MM.1S (cell line): ENCODE data around the gene XRCC5.
"Not testable (repeated sequence)": the region's sequence is repeated elsewhere in the genome, so short reads cannot be mapped to it uniquely, and the experiment has no call there.

Source experiments
- DNase-seq: peaks from one replicate; pipeline ENCODE4 v3.0.0-alpha.2; 2015
- H2AFZ ChIP-seq: fragments of 300-600 bp; sonication (generic); 2 replicates; pipeline ENCODE4 v1.6.0; 2016; ENCODE audit warnings: antibody characterized with exemption, low read length
- H3F3A ChIP-seq: fragments of 300-600 bp; sonication (generic); 2 replicates; pipeline ENCODE4 v1.6.1; 2016; ENCODE audit warnings: mild to moderate bottlenecking, antibody characterized with exemption, low read length, moderate library complexity, mixed read lengths; ENCODE audit not compliant: insufficient read depth
- H3K27ac ChIP-seq: fragments of 300-600 bp; sonication (generic); 2 replicates; pipeline ENCODE4 v1.5.1; 2016; ENCODE audit warnings: mild to moderate bottlenecking, low read length
- H3K27me3 ChIP-seq: fragments of 300-600 bp; sonication (generic); replicated peaks from 2 replicates; pipeline ENCODE4 v1.6.0; 2016; ENCODE audit warnings: low read length; ENCODE audit not compliant: insufficient read depth
- H3K36me3 ChIP-seq: fragments of 300-600 bp; sonication (generic); replicated peaks from 2 replicates; pipeline ENCODE4 v1.6.1; 2016; ENCODE audit warnings: mild to moderate bottlenecking, low read length, mixed read lengths; ENCODE audit not compliant: insufficient read depth
- H3K4me1 ChIP-seq: fragments of 300-600 bp; sonication (generic); 2 replicates; pipeline ENCODE4 v1.6.1; 2016; ENCODE audit warnings: low read length, mixed read lengths
- H3K4me2 ChIP-seq: fragments of 300-600 bp; sonication (generic); 2 replicates; pipeline ENCODE4 v1.6.0; 2016; ENCODE audit warnings: low read depth, low read length
- H3K4me3 ChIP-seq: fragments of 300-600 bp; sonication (generic); 2 replicates; pipeline ENCODE4 v1.5.1; 2016; ENCODE audit warnings: low read length, mixed read lengths
- H3K79me2 ChIP-seq: fragments of 300-600 bp; sonication (generic); 2 replicates; pipeline ENCODE4 v1.6.1; 2016; ENCODE audit warnings: mixed run types, low read length, mixed read lengths
- H3K9ac ChIP-seq: fragments of 300-600 bp; sonication (generic); 2 replicates; pipeline ENCODE4 v1.6.1; 2016; ENCODE audit warnings: low read length, mixed read lengths
- H3K9me2 ChIP-seq: fragments of 300-600 bp; sonication (generic); replicated peaks from 2 replicates; pipeline ENCODE4 v1.6.1; 2016; ENCODE audit warnings: mild to moderate bottlenecking, low read length, mixed read lengths; ENCODE audit not compliant: insufficient read depth
- H3K9me3 ChIP-seq: fragments of 300-600 bp; sonication (generic); replicated peaks from 2 replicates; pipeline ENCODE4 v1.6.1; 2016; ENCODE audit warnings: mild to moderate bottlenecking, low read length, mixed read lengths; ENCODE audit not compliant: insufficient read depth
- H4K20me1 ChIP-seq: fragments of 300-600 bp; sonication (generic); 2 replicates; pipeline ENCODE4 v1.6.1; 2016; ENCODE audit warnings: mild to moderate bottlenecking, low read length, moderate library complexity, mixed read lengths; ENCODE audit not compliant: insufficient read depth
- CTCF ChIP-seq: fragments of 300-600 bp; sonication (generic); IDR thresholded peaks from 2 replicates; pipeline ENCODE4 v1.5.1; 2016; ENCODE audit warnings: antibody characterized with exemption, low read length, mixed read lengths
- EZH2 ChIP-seq: fragments of 300-600 bp; sonication (generic); optimal IDR thresholded peaks from 2 replicates; pipeline ENCODE3; 2017; ENCODE audit warnings: low read depth, mild to moderate bottlenecking, antibody characterized with exemption, low read length, mixed read lengths
- EZH2phosphoT487 ChIP-seq: fragments of 300-600 bp; sonication (generic); IDR thresholded peaks from 2 replicates; pipeline ENCODE4 v1.6.1; 2018; ENCODE audit warnings: antibody characterized with exemption, low read length

The XRCC5 gene

DNA sequence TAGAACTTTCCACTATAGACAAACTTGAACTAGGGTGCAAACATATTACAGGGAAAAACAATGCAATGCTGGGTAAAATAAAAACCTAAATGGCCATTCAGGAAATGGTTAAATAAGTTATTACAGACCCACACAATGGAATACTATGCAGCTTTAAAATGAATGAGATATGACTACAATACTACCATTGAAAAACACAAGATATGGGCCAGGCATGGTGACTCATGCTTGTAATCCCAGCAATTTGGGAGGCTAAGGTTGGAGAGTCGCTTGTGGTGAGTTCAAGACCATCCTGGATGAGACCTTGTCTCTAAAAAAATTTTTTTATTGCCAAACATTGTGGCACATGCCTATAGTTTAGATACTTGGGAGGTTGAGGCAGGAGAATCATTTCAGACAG is 34.4 kb upstream of the XRCC5 start:
- H2AFZ ChIP-seq: no peak overlapping the region
- H3K4me2 ChIP-seq: no peak overlapping the region
- no peaks in the 10 kb centered on the region for H3F3A ChIP-seq
- no peaks in the 10 kb centered on the region for H3K36me3 ChIP-seq
- H3K79me2 ChIP-seq: peaks cover 16% of the 10 kb centered on the region
- no peaks in the 10 kb centered on the region for H3K27me3 ChIP-seq
- no peaks in the 10 kb centered on the region for H3K4me1 ChIP-seq
- H3K4me3 ChIP-seq: no peak overlapping the region
- DNase-seq: no peak
- no peak overlapping the region for H3K9ac ChIP-seq
- no peaks in the 10 kb centered on the region for H3K9me3 ChIP-seq
- H3K9me2 ChIP-seq: no peaks in the 10 kb centered on the region
- no peak overlapping the region for H3K27ac ChIP-seq
- no peak for TF ChIP-seq EZH2
- TF ChIP-seq CTCF: no peak
- TF ChIP-seq EZH2phosphoT487: no peak
- no peaks in the 10 kb centered on the region for H4K20me1 ChIP-seq

DNA sequence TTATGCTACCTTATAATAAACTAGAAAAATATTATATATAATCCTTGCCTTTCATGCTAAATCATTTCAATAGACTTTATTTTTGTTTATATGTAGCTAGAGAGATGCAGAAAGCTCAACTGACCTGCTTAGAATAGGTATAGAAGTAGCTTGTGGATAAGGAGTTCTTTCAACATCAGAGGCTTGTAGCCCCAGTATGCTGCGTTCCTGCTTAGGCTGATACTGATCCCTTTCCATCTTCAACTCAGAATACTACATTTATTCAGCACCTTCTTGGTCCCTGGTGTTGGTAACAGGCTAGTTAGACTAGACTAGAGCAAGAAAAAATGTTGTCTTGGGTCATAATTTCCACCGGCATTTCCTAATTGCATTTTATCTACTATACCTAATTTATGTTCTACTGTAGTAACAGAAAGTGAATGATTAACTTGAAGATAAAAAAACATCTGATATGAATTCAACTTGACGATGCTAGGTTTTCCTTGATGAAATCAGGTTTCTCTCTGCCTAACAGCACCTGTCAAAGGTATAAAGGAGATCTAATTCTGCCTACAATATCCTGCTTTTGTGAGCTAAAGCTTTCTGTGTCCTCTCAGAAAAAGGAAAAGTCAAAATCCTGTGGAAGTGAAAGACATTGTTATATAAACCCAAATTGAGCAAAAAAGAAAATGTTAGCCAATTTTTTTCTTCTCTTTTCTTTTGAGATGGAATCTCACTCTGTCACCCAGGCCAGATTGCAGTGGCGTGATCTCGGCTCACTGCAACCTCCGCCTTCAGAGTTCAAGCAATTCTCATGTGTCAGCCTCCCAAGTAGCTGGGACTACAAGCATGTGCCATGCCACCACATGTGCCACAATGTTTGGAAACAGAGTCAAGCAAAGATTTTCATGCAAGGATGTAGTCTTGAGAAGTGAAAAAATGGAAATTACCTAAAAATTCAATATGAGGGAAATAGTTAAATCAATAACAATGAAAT is 33.4 kb upstream of the XRCC5 start:
- Histone ChIP-seq H3K27ac (no peak overlapping the region), H3K4me2 (no peak overlapping the region), H3K27me3 (no peaks in the 10 kb centered on the region), H3K4me1 (peaks cover 7% of the 10 kb centered on the region), H2AFZ (no peak overlapping the region), H3K9me3 (no peaks in the 10 kb centered on the region), H4K20me1 (no peaks in the 10 kb centered on the region), H3K36me3 (no peaks in the 10 kb centered on the region), H3K9me2 (no peaks in the 10 kb centered on the region), H3F3A (no peaks in the 10 kb centered on the region; the same call in 1 of the 2 replicates), H3K79me2 (peaks cover 26% of the 10 kb centered on the region), H3K9ac (no peak overlapping the region), H3K4me3 (no peak overlapping the region)
- TF ChIP-seq CTCF: no peak
- TF ChIP-seq EZH2phosphoT487: no peak
- TF ChIP-seq EZH2: no peak
- DNase-seq: no peak

DNA sequence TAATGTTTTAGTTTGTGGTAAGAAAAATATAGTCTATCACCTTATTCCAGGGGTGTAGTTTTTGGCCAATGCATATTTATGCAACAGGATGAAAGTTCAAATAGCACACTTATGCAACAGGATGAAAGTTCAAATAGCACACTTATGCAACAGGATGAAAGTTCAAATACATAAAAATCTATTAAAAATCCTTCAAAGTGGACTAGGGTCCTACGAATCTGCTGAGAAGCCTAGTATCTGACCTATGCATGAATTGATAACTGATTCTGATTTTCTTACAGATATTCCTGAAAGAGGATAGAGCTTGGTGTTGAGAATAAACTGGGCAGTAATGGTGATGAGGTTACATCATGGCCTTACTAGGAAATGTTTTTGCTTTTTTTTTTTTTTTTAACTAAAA is 30.4 kb upstream of the XRCC5 start:
- Histone ChIP-seq H3K9me2 (no peaks in the 10 kb centered on the region), H3K4me3 (no peak overlapping the region), H3K4me2 (no peak overlapping the region), H3K4me1 (peaks cover 12% of the 10 kb centered on the region), H3F3A (peaks cover 11% of the 10 kb centered on the region), H2AFZ (no peak overlapping the region), H3K36me3 (no peaks in the 10 kb centered on the region), H3K27ac (no peak overlapping the region), H3K9ac (no peak overlapping the region), H3K79me2 (peaks cover 31% of the 10 kb centered on the region), H4K20me1 (no peaks in the 10 kb centered on the region), H3K9me3 (no peaks in the 10 kb centered on the region), H3K27me3 (no peaks in the 10 kb centered on the region)
- TF ChIP-seq EZH2phosphoT487: no peak
- TF ChIP-seq EZH2: no peak
- no peak for TF ChIP-seq CTCF
- DNase-seq: no peak

- not testable (repeated sequence) for H3K9me2 ChIP-seq, H3K9ac ChIP-seq, H4K20me1 ChIP-seq, H3K27me3 ChIP-seq, H3K36me3 ChIP-seq, H3K9me3 ChIP-seq, H3K4me3 ChIP-seq, H2AFZ ChIP-seq, DNase-seq, H3K27ac ChIP-seq
- peaks cover 11% of the 10 kb centered on the region for H3F3A ChIP-seq
- H3K79me2 ChIP-seq: peaks cover 24% of the 10 kb centered on the region
- H3K4me2 ChIP-seq: peak overlapping the region; percentile 73; the same call in 1 of the 2 replicates
- H3K4me1 ChIP-seq: peaks cover 12% of the 10 kb centered on the region
Observed at GRCh38 chr2:216080048-216080447, 29.1 kb upstream of the XRCC5 start.
